ENCODE data around the gene SND1. TPM values are rescaled to one million over a fixed set of nuclear protein-coding genes. Genes with fewer than 3 reads are reported as not detected.

Gene SND1
- total RNA-seq, 1 experiment from 2014 or later: 218 TPM

GRCh38 chr7:127912901-127913300, 260.9 kb downstream of the SND1 start:
- no peak overlapping the region for H3K18ac ChIP-seq (ENCODE audit: insufficient read length, low read depth, low read length)
- H4K8ac ChIP-seq (replicated peaks; ENCODE audit: insufficient read length, low read depth, low read length): no peak overlapping the region
- 0 out of 2 replicates have a peak, but pooled peaks cover 2% of the 10 kb centered on the region for H3K79me2 ChIP-seq (ENCODE audit: insufficient read depth, low read length)
- no peaks in the 10 kb centered on the region for H3K9me3 ChIP-seq (ENCODE audit: control insufficient read depth, low read depth, low read length)
- H3K9ac ChIP-seq (ENCODE audit: extremely low read depth, insufficient read length, low read length): no peak overlapping the region
- H2BK120ac ChIP-seq (ENCODE audit: low read depth, low read length, poor library complexity, severe bottlenecking): no peak overlapping the region
- H3K14ac ChIP-seq (ENCODE audit: insufficient read depth, low read length): no peak overlapping the region
- H3K4me1 Mint-ChIP-seq: peaks cover 15 to 17% of the 10 kb centered on the region in 2 experiments
- no peaks in the 10 kb centered on the region for H3K23me2 ChIP-seq (ENCODE audit: insufficient read length, low read depth, low read length, poor library complexity, severe bottlenecking)
- no peaks in the 10 kb centered on the region for H3K27me3 Mint-ChIP-seq (ENCODE audit: low read depth)
- H2BK15ac ChIP-seq (ENCODE audit: low read depth, low read length): no peak overlapping the region
- no peaks in the 10 kb centered on the region; a peak in 2 of 7 replicates for H3K36me3 Mint-ChIP-seq (ENCODE audit: insufficient read depth in 1 of 3, low read depth in 3 of 3)
- no peak overlapping the region for H2AFZ ChIP-seq (ENCODE audit: low read length)
- no peaks in the 10 kb centered on the region for H3K9me3 Mint-ChIP-seq
- H3K4me1 ChIP-seq (ENCODE audit: insufficient read depth, low read length): peaks cover 2% of the 10 kb centered on the region; the same call in 1 of the 2 replicates
- H3K4me2 ChIP-seq (ENCODE audit: insufficient read depth, insufficient read length, low read length): no peak overlapping the region
- no peak overlapping the region for H2BK20ac ChIP-seq (ENCODE audit: low read depth, low read length, poor library complexity, severe bottlenecking)
- no peaks in the 10 kb centered on the region for H4K20me1 ChIP-seq (ENCODE audit: control insufficient read depth, insufficient read depth, insufficient read length)
- TF ChIP-seq CTCF (conservative IDR thresholded peaks at IDR 0.05): no peak
- H3K4me3 Mint-ChIP-seq: no peak overlapping the region
- no peak overlapping the region for H2BK12ac ChIP-seq (ENCODE audit: insufficient read length, low read depth, low read length)
- no peak overlapping the region for H3K23ac ChIP-seq (ENCODE audit: insufficient read length, low read depth, low read length)
- H3K4ac ChIP-seq (ENCODE audit: low read depth, low read length): no peak overlapping the region
- H2BK5ac ChIP-seq (ENCODE audit: insufficient read length, low read length): no peak overlapping the region
- no peak overlapping the region for H3K27ac Mint-ChIP-seq
- no peak overlapping the region for H3T11ph ChIP-seq (ENCODE audit: low read length)
- H4K91ac ChIP-seq (ENCODE audit: insufficient read length, low read depth, low read length): no peak overlapping the region
- no peak for DNase-seq
- H2AK5ac ChIP-seq (ENCODE audit: insufficient read length, low read length): no peak overlapping the region
- no peak overlapping the region for H3K56ac ChIP-seq (ENCODE audit: insufficient read length, low read depth, low read length)
- no peak overlapping the region for H4K5ac ChIP-seq (ENCODE audit: insufficient read length, low read depth, low read length)
- H3K27ac ChIP-seq (ENCODE audit: insufficient read length, low read depth, low read length): no peak overlapping the region
- H3K27me3 ChIP-seq (ENCODE audit: insufficient read depth, low read length): no peaks in the 10 kb centered on the region
- no CpG with 5 or more reads among the region's 2 CpGs for whole genome bisulfite sequencing (ENCODE audit: extremely low coverage, insufficient read length, low lambda C conversion rate)
- no peaks in the 10 kb centered on the region for H3K79me1 ChIP-seq (ENCODE audit: insufficient read depth, low read depth, low read length, poor library complexity, severe bottlenecking)

All from H9 (cell line).